Endothelial cell of umbilical vein (primary cell): ENCODE measurements around the gene GPR107. TPM values are rescaled to one million over a fixed set of nuclear protein-coding genes. Genes with fewer than 3 reads are reported as not detected.

Experiments
- BruUV-seq: library from RNA; stranded (reverse); fragments of 400-500 nt; replicated peaks from 2 replicates; lab custom pipeline; 2021; lab: Mats Ljungman, UMichigan
- CTCF ChIA-PET: fragments of 300-600, 350-600 bp; sonication (Branson Sonifier 250); formaldehyde crosslinking; loops from one replicate; lab custom pipeline; 2021; ENCODE audit warnings: antibody characterized with exemption, inconsistent platforms; lab: Charles Lee
- POLR2A ChIA-PET: fragments of 300-600, 350-600 bp; sonication (Branson Sonifier 250); formaldehyde crosslinking; loops from one replicate; lab custom pipeline; 2021; ENCODE audit warnings: antibody characterized with exemption, inconsistent platforms; lab: Charles Lee
- DNase-seq: peaks from one replicate; pipeline ENCODE4 v3.0.0-alpha.2; 2011; ENCODE audit warnings: low read depth, low spot score
- FAIRE-seq: peaks from 2 replicates; lab custom pipeline; 2011; peaks lifted over from hg19 to GRCh38; lab: Jason Lieb, UNC
- H2AFZ ChIP-seq: 2 replicates; pipeline ENCODE4 v1.6.0; 2012; ENCODE audit warnings: low read depth, low read length, control low read depth, inconsistent platforms
- H3K27ac ChIP-seq: 2 replicates; pipeline ENCODE4 v1.5.1; 2011; ENCODE audit warnings: low read depth, mild to moderate bottlenecking, control low read depth, low read length, moderate library complexity; ENCODE audit not compliant: insufficient read depth
- H3K27me3 ChIP-seq, 2 experiments: 2 replicates each; pipeline versions ENCODE4 v1.6.0 to v1.6.1; 2011; ENCODE audit warnings: low read length in 2 of 2, mixed read lengths in 1 of 2; ENCODE audit not compliant: control insufficient read depth in 2 of 2, insufficient read depth in 2 of 2
- H3K36me3 ChIP-seq, 2 experiments: 2 replicates in 1 of 2; 3 replicates in 1 of 2; pipeline ENCODE4 v1.5.1; 2011; ENCODE audit warnings: low read length in 2 of 2, mild to moderate bottlenecking in 1 of 2, moderate library complexity in 1 of 2; ENCODE audit not compliant: control insufficient read depth in 2 of 2, insufficient read depth in 2 of 2; ENCODE audit errors: extremely low read depth in 1 of 2
- H3K4me1 ChIP-seq: 3 replicates; pipeline ENCODE4 v1.5.1; 2011; ENCODE audit warnings: mild to moderate bottlenecking, low read length; ENCODE audit not compliant: control insufficient read depth, insufficient read depth; ENCODE audit errors: extremely low read depth
- H3K4me2 ChIP-seq: 2 replicates; pipeline ENCODE4 v1.6.1; 2011; ENCODE audit warnings: low read length, control low read depth, mixed read lengths; ENCODE audit not compliant: insufficient read depth
- H3K4me3 ChIP-seq, 3 experiments: fragments of 200-600 bp in 1 of 3; sonication (generic), shearing (Covaris generic) in 1 of 3; replicated peaks in 1 of 3; 2 replicates each; pipeline ENCODE4 v1.5.1; 2011 to 2016; ENCODE audit warnings: control low read depth in 3 of 3, low read length in 3 of 3, mild to moderate bottlenecking in 2 of 3, inconsistent platforms in 1 of 3, low read depth in 1 of 3, moderate library complexity in 1 of 3; ENCODE audit not compliant: insufficient read depth in 1 of 3
- H3K79me2 ChIP-seq: 2 replicates; pipeline ENCODE4 v1.6.0; 2012; ENCODE audit warnings: low read length, inconsistent platforms; ENCODE audit not compliant: control insufficient read depth, insufficient read depth
- H3K9ac ChIP-seq: replicated peaks from 2 replicates; pipeline ENCODE3; 2011; ENCODE audit warnings: low read length, control low read depth; ENCODE audit not compliant: insufficient read depth; ENCODE audit errors: extremely low read depth
- H3K9me1 ChIP-seq: replicated peaks from 3 replicates; pipeline ENCODE4 v1.6.0; 2011; ENCODE audit warnings: mild to moderate bottlenecking, low read length; ENCODE audit not compliant: control insufficient read depth, insufficient read depth; ENCODE audit errors: extremely low read depth
- H3K9me3 ChIP-seq: replicated peaks from 2 replicates; pipeline ENCODE4 v1.5.1; 2012; ENCODE audit warnings: low read length, inconsistent platforms; ENCODE audit not compliant: control insufficient read depth, insufficient read depth
- H4K20me1 ChIP-seq: replicated peaks from 2 replicates; pipeline ENCODE3; 2011; ENCODE audit warnings: mild to moderate bottlenecking, low read length; ENCODE audit not compliant: control insufficient read depth, insufficient read depth; ENCODE audit errors: extremely low read depth
- EZH2 ChIP-seq: IDR thresholded peaks from 2 replicates; pipeline ENCODE4 v1.6.1; 2012; ENCODE audit warnings: borderline replicate concordance, low read depth, mild to moderate bottlenecking, moderate library complexity, low read length, inconsistent platforms; ENCODE audit not compliant: severe bottlenecking
- FOS ChIP-seq: IDR thresholded peaks from 2 replicates; pipeline ENCODE4 v1.6.1; 2011; ENCODE audit warnings: mild to moderate bottlenecking, low read length, moderate library complexity, borderline replicate concordance; ENCODE audit not compliant: insufficient read depth
- MAX ChIP-seq: IDR thresholded peaks from 2 replicates; pipeline ENCODE4 v1.6.1; 2011; ENCODE audit not compliant: insufficient read depth, insufficient read length
- POLR2A ChIP-seq: IDR thresholded peaks from 2 replicates; pipeline ENCODE4 v1.6.1; 2012; ENCODE audit warnings: low read depth, mild to moderate bottlenecking, control low read depth, low read length
- dilution Hi-C: fragments of 300-500 bp; cut with MboI; formaldehyde crosslinking; loops from one replicate; pipeline ENCODE4 v1.15.0; 2019; ENCODE audit warnings: low sequenced_read_pairs; ENCODE audit not compliant: extremely low pct_ligation_motif_present
- intact Hi-C: fragments of 100-400 bp; cut with micrococcal nuclease; formaldehyde crosslinking; loops from one replicate; pipeline ENCODE4 v1.10.0; 2022
- polyA plus RNA-seq, 4 experiments: library from polyadenylated mRNA; depleted of rRNA in 3 of 4; stranded (reverse) in 3 of 4; unstranded in 1 of 4; fragments of >200 nt; gene quantifications; 2 replicates each; pipeline versions ENCODE4 v1.2.1 to v1.2.3, GENCODE V29; 2011 to 2012; ENCODE audit warnings: missing spikeins in 1 of 4
- total RNA-seq: library from RNA; stranded (reverse); gene quantifications from 2 replicates; pipeline ENCODE4 v1.2.3, GENCODE V29; 2021

The GPR107 gene
- total and polyA plus RNA-seq, 2 donors (not counting 3 experiments of a cell fraction or from before 2014, with no cell fraction given): 27.2 to 38.9 TPM

DNA sequence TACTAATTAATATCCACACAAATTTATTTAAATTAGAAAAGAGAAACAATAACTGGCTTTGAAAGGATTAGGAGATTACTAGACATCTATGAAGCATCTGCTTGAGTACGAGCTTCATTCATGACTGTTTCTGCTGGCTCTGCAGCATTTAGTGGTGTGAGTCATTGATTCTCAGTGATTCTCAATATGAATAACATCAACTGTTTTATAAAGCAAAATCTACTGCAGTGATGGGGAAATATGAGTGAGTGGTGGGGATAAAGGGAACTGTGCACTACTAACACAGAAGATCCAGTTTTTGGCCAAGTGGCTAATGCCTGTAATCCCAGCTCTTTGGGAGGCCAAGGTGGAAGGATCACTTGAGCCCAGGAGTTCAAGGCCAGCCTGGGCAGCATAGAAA, 19.1 kb upstream of the GPR107 start:
- CTCF ChIA-PET: no interaction called here
- Histone ChIP-seq H3K4me1 (peaks cover 17% of the 10 kb centered on the region), H2AFZ (no peak overlapping the region), H3K9me3 (no peaks in the 10 kb centered on the region), H3K36me3 (no peaks in the 10 kb centered on the region), H3K4me2 (no peak overlapping the region), H3K9me1 (no peaks in the 10 kb centered on the region), H3K4me3 (no peak overlapping the region), H3K79me2 (peaks cover 15% of the 10 kb centered on the region), H3K27me3 (no peaks in the 10 kb centered on the region), H3K27ac (no peak overlapping the region), H3K9ac (no peak overlapping the region), H4K20me1 (peaks cover 7% of the 10 kb centered on the region)
- POLR2A ChIA-PET: no interaction called here
- BruUV-seq: no TSS peak
- dilution Hi-C loops (no loop called here), intact Hi-C loops (no loop called here)
- DNase-seq (peak; percentile 40), FAIRE-seq (no peak)
- TF ChIP-seq FOS (peak; percentile 76), MAX (no peak)

DNA sequence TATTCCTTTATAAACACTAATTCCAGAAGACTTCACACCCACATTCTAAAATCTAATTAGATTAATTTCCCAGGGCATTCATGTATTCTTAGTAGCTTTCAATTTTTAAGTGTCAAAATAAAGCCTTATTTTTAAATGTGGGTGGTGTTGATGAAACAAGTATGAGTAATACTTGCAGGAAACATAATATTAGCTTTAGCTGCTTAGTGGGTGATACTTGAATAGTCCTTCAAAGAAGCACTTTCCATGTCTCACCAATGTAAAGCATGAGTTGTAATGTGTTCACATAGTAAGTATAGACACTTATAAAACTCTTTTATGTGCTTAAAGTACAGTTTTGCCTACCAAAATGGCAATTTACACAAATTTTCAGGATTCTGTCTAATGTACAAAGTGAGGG, 17.6 kb upstream of the GPR107 start:
- dilution Hi-C loops: no loop called here
- FAIRE-seq (peak; percentile 76), DNase-seq (peak; percentile 81)
- POLR2A ChIA-PET: no interaction called here
- peaks cover 18% of the 10 kb centered on the region for H3K79me2 ChIP-seq
- peaks cover 18% of the 10 kb centered on the region for H3K4me1 ChIP-seq
- no peaks in the 10 kb centered on the region for H3K27me3 ChIP-seq
- no peaks in the 10 kb centered on the region for H3K36me3 ChIP-seq
- H2AFZ ChIP-seq: no peak overlapping the region
- H3K9ac ChIP-seq: peak overlapping the region; percentile 20
- H3K27ac ChIP-seq: peak overlapping the region; percentile 37
- CTCF ChIA-PET: interaction anchor here (0.9 to 1.5 kb wide), 5 partner anchors 9 to 152 kb away, joined by 3 to 7 read pairs (median 3); no protein-coding TSS in a partner anchor
- no peaks in the 10 kb centered on the region for H3K9me1 ChIP-seq
- H4K20me1 ChIP-seq: peaks cover 7% of the 10 kb centered on the region
- no peaks in the 10 kb centered on the region for H3K9me3 ChIP-seq
- TF ChIP-seq EZH2 (no peak), MAX (no peak), FOS (peak; percentile 70), POLR2A (no peak)
- BruUV-seq: no TSS peak
- H3K4me3 ChIP-seq: no peak overlapping the region
- H3K4me2 ChIP-seq: peak overlapping the region; percentile 33
- intact Hi-C loops: no loop called here
